Measurements from ENCODE around the gene MEIOB.

The MEIOB gene

DNA sequence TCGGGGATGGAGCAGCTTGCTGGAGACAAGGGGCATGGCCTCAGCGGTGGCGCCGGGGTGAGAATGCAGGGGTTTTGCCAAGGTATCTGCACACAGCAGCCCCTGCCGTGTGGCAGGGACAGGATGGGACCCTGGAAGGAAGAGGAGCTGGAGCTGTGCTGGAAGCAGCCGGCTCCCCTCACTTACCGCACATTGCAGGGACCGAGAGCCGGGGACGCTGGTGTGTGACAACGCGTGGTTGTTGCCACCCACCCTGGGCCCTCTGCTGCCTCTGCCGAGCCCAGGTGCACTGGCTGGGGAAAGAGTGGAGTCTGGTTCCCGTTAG lies 86.2 kb downstream of the MEIOB start:
- no peak for DNase-seq

GRCh38 chr16:1784977-1785845 lies 86.8 kb downstream of the MEIOB start:
- no peak for DNase-seq
